DOHH2 (cell line): ENCODE results near the gene PIGZ.

Experiments
- H3F3A ChIP-seq: fragments of 200-600 bp; sonication (generic), shearing (Covaris generic); 2 replicates; pipeline ENCODE4 v1.6.0; 2016; ENCODE audit warnings: antibody characterized with exemption, mild to moderate bottlenecking; ENCODE audit not compliant: control insufficient read depth, insufficient read depth
- H3K27ac ChIP-seq: fragments of 200-600 bp; sonication (generic); 2 replicates; pipeline ENCODE4 v1.5.1; 2014; ENCODE audit warnings: low read depth, mild to moderate bottlenecking, low read length, moderate library complexity
- H3K27me3 ChIP-seq: fragments of 200-600 bp; sonication (generic); 2 replicates; pipeline ENCODE4 v1.6.1; 2014; ENCODE audit warnings: mild to moderate bottlenecking, low read length, mixed read lengths; ENCODE audit not compliant: control insufficient read depth
- H3K36me3 ChIP-seq: fragments of 200-600 bp; sonication (generic); 2 replicates; pipeline ENCODE4 v1.6.1; 2014; ENCODE audit warnings: mild to moderate bottlenecking, low read length, moderate library complexity, mixed read lengths; ENCODE audit not compliant: control insufficient read depth
- H3K4me1 ChIP-seq: fragments of 200-600 bp; sonication (generic); 2 replicates; pipeline ENCODE4 v1.6.1; 2014; ENCODE audit warnings: mild to moderate bottlenecking, low read length, mixed read lengths; ENCODE audit not compliant: control insufficient read depth
- H3K4me2 ChIP-seq: fragments of 200-600 bp; sonication (generic); 2 replicates; pipeline ENCODE4 v1.6.0; 2014; ENCODE audit warnings: mild to moderate bottlenecking, low read length, moderate library complexity
- H3K4me3 ChIP-seq: fragments of 200-600 bp; sonication (generic); 2 replicates; pipeline ENCODE4 v1.5.1; 2014; ENCODE audit warnings: mild to moderate bottlenecking, low read length, mixed read lengths
- H3K79me2 ChIP-seq: fragments of 200-600 bp; sonication (generic); 2 replicates; pipeline ENCODE4 v1.6.1; 2014; ENCODE audit warnings: mild to moderate bottlenecking, low read length, mixed read lengths; ENCODE audit not compliant: control insufficient read depth
- H3K9me2 ChIP-seq: fragments of 200-600 bp; sonication (generic); replicated peaks from 2 replicates; pipeline ENCODE4 v1.6.1; 2014; ENCODE audit warnings: mild to moderate bottlenecking, low read length, mixed read lengths; ENCODE audit not compliant: control insufficient read depth
- H3K9me3 ChIP-seq: fragments of 200-600 bp; sonication (generic); 2 replicates; pipeline ENCODE4 v1.6.1; 2014; ENCODE audit warnings: antibody characterized with exemption, low read length, mixed read lengths; ENCODE audit not compliant: control insufficient read depth, insufficient read depth
- H4K20me1 ChIP-seq: fragments of 200-600 bp; sonication (generic); 2 replicates; pipeline ENCODE4 v1.6.0; 2014; ENCODE audit warnings: low read depth, mild to moderate bottlenecking, antibody characterized with exemption, low read length, moderate library complexity; ENCODE audit not compliant: control insufficient read depth, insufficient read depth
- EZH2phosphoT487 ChIP-seq: fragments of 200-600 bp; sonication (generic); IDR thresholded peaks from 2 replicates; pipeline ENCODE4 v1.6.1; 2017; ENCODE audit warnings: borderline replicate concordance, mild to moderate bottlenecking, antibody characterized with exemption, low read length, moderate library complexity, mixed read lengths
- TF ChIP-seq, protein P1 (sequence below): fragments of 200-600 bp; sonication (generic); IDR thresholded peaks from one replicate; pipeline ENCODE4 v1.5.1; 2014; ENCODE audit warnings: antibody characterized with exemption, mild to moderate bottlenecking, low read depth, low read length; ENCODE audit not compliant: poor library complexity, severe bottlenecking

The PIGZ gene, protein sequence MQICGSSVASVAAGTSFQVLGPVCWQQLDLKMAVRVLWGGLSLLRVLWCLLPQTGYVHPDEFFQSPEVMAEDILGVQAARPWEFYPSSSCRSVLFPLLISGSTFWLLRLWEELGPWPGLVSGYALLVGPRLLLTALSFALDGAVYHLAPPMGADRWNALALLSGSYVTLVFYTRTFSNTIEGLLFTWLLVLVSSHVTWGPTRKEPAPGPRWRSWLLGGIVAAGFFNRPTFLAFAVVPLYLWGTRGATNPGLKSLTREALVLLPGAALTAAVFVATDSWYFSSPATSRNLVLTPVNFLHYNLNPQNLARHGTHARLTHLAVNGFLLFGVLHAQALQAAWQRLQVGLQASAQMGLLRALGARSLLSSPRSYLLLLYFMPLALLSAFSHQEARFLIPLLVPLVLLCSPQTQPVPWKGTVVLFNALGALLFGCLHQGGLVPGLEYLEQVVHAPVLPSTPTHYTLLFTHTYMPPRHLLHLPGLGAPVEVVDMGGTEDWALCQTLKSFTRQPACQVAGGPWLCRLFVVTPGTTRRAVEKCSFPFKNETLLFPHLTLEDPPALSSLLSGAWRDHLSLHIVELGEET

DNA sequence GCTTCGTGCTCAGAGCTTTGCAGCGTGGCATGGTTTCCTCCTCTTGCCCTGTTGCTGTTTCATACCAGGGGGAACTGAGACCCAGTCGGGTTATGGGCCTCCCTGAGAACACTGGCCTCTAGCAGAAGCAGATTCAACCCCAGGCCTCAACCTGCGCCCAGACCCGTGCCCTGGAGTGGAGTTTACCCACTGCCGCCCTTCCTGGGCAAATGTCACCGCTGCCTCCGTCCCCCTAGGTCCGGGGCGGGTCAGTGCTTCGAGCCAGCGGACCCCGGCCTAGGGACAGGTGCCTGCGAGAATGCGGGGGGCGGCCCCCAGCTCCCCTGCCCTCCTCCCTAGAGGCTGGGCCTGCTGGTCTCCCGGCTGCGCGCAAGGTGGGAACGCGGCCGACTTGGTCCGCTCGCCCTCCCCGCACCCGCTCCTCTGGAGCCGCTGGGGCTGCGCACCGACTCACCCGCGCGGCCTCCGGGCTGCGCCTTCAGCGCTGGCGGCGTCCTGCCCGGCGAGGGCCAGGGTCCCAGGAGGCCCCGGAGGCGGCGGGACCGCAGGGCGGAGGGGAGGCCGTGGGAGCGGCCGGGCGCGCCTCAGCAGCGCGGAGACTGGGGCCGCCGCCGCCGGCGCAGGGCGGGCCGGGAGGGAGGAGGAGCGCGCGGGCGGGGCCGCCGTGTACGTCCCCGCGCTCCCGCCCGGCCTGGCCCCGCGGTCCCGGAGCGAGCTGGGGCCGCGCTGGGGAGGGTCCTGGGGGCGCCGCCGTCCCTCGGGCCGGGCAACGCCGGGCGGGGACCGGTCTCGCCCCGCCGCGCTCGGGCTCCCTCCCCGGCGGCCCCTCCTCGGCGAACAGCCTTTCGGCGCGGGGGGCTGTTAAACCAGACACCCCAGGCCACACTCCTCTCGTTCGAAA lies at the start of gene PIGZ:
TSS of gene PIGZ (minus strand) at position 601 of the 901 bp plus-strand sequence. CDS start 16,802 bp downstream, outside the sequence.
- Histone ChIP-seq H3K79me2 (no peaks in the 10 kb centered on the region), H3K9me2 (no peaks in the 10 kb centered on the region), H3K4me3 (peak within 1 kb of the TSS; percentile 97), H3K27me3 (peaks cover 23% of the 10 kb centered on the region), H3K27ac (no peak within 1 kb of the TSS), H3K4me2 (peak within 1 kb of the TSS; percentile 99), H4K20me1 (no peaks in the 10 kb centered on the region), H3K36me3 (no peaks in the 10 kb centered on the region), H3K9me3 (no peaks in the 10 kb centered on the region), H3K4me1 (peaks cover 9% of the 10 kb centered on the region), H3F3A (no peaks in the 10 kb centered on the region)
- TF ChIP-seq, protein P1, sequence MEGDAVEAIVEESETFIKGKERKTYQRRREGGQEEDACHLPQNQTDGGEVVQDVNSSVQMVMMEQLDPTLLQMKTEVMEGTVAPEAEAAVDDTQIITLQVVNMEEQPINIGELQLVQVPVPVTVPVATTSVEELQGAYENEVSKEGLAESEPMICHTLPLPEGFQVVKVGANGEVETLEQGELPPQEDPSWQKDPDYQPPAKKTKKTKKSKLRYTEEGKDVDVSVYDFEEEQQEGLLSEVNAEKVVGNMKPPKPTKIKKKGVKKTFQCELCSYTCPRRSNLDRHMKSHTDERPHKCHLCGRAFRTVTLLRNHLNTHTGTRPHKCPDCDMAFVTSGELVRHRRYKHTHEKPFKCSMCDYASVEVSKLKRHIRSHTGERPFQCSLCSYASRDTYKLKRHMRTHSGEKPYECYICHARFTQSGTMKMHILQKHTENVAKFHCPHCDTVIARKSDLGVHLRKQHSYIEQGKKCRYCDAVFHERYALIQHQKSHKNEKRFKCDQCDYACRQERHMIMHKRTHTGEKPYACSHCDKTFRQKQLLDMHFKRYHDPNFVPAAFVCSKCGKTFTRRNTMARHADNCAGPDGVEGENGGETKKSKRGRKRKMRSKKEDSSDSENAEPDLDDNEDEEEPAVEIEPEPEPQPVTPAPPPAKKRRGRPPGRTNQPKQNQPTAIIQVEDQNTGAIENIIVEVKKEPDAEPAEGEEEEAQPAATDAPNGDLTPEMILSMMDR, result no peak
- no peak for TF ChIP-seq EZH2phosphoT487

DNA sequence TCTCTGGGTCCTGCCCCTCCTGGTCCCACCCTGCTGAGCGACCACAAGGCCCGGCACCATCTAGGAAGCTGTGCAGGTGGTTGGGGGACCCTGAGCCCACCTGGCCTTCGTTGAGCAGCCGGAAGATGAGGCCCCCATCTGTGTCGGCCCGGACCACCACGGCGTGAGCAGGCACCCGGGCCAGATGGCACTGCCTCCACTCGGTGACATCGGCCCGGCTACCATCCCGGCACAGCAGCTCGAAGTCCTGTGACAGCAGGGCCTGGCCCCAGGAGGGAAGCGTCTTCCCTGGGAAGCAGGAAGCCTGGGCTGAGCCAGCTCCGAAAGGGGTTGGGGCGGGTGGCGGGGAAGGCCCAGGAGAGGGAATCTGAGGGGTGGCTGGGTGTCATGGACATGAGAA lies 48.4 kb upstream of the PIGZ start:
- Histone ChIP-seq H3K79me2 (no peaks in the 10 kb centered on the region), H3K27ac (no peak overlapping the region), H3K4me2 (no peak overlapping the region), H3F3A (no peaks in the 10 kb centered on the region), H3K4me1 (peaks cover under 1% of the 10 kb centered on the region), H3K9me3 (no peaks in the 10 kb centered on the region), H3K4me3 (no peak overlapping the region), H3K36me3 (no peaks in the 10 kb centered on the region), H3K9me2 (no peaks in the 10 kb centered on the region), H3K27me3 (peaks cover 13% of the 10 kb centered on the region), H4K20me1 (0 out of 2 replicates have a peak, but pooled peaks cover 4% of the 10 kb centered on the region)
- no peak for TF ChIP-seq EZH2phosphoT487

DNA sequence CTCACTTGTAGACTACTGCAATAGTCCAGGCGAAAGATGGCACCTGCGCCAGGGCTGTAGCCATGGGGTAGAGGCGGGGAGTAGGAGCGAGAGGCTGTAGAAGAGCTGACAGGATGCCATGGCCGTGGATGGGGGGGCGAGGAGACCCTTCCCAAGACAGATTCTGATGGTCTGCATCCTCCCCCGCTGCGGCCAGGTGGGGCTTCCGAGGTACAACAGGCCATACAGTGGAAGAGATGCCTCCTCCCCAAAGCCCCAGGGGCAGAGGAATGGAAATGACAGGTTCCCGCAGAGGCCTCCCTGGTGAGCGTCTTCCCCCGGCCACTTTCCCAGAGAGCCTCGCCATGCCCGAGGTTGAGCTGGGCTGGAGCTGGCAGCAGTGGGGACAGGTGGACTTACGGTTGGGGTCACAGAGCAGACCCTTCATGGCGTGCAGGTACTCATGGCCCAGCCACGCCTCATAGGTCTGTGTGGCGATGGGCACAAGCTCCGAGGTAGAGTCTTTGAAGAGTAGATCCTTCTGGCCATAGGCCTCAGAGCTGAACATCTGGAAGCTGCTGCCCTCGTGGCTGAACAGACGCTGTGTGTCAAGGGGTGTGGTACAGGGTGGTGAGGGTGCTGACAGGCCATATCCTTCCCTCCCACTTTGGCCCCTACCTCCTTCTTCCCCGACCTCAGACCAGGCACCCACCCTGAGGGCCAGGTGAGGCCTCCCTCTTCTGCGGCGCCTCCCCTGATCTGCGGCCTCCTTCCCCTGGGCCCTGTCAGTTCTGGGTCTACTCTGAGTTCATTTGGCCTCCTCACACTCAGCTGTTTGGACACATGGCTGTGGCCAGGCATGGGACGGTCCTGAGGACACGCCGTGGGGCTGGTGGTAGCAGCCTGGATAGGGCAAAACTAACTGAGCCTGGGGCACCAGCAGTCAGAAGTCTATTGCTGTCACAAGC lies 47.4 kb upstream of the PIGZ start:
- no peaks in the 10 kb centered on the region for H3K79me2 ChIP-seq
- no peaks in the 10 kb centered on the region for H3K4me1 ChIP-seq
- no peak overlapping the region for H3K4me2 ChIP-seq
- H4K20me1 ChIP-seq, result no peaks in the 10 kb centered on the region
- H3K27ac ChIP-seq, result no peak overlapping the region
- peaks cover 6% of the 10 kb centered on the region; the same call in 1 of the 2 replicates for H3K27me3 ChIP-seq
- no peaks in the 10 kb centered on the region for H3K9me2 ChIP-seq
- no peaks in the 10 kb centered on the region for H3K9me3 ChIP-seq
- H3K4me3 ChIP-seq, result no peak overlapping the region
- no peaks in the 10 kb centered on the region for H3K36me3 ChIP-seq
- H3F3A ChIP-seq, result no peaks in the 10 kb centered on the region
- TF ChIP-seq EZH2phosphoT487, result no peak
- TF ChIP-seq, protein P1, result no peak
